ENCODE measurements around the gene PJA2.

DNA sequence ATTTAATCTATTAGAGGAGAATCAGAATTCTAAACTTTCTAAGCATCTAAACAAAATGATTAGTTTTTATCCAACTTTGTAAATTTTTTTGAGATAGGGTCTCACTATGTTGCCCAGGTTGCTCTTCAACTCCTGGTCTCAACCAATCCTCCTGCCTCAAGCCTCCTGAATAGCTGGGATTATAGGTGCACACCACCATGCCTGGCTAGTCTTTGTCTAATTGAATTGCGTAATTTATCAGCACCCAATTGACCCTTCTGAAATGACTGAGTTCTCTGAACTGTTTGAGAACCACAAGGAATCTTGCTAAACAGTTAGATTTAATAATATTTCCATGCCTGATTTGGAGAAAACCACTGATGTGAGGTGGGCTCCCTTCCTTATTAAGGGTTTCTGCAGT lies 75.7 kb downstream of the PJA2 start:
- TF ChIP-seq POLR2A (IDR thresholded peaks at IDR 0.05), result no peak
- TF ChIP-seq, protein P1, sequence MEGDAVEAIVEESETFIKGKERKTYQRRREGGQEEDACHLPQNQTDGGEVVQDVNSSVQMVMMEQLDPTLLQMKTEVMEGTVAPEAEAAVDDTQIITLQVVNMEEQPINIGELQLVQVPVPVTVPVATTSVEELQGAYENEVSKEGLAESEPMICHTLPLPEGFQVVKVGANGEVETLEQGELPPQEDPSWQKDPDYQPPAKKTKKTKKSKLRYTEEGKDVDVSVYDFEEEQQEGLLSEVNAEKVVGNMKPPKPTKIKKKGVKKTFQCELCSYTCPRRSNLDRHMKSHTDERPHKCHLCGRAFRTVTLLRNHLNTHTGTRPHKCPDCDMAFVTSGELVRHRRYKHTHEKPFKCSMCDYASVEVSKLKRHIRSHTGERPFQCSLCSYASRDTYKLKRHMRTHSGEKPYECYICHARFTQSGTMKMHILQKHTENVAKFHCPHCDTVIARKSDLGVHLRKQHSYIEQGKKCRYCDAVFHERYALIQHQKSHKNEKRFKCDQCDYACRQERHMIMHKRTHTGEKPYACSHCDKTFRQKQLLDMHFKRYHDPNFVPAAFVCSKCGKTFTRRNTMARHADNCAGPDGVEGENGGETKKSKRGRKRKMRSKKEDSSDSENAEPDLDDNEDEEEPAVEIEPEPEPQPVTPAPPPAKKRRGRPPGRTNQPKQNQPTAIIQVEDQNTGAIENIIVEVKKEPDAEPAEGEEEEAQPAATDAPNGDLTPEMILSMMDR (IDR thresholded peaks at IDR 0.05), result no peak
